22Rv1 (cell line): ENCODE results near the gene NHLRC2.

Experiments
- CTCF ChIP-seq: fragments of 450-650 bp; IDR thresholded peaks from 2 replicates; pipeline ENCODE4 v1.5.1; 2017; ENCODE audit warnings: mild to moderate bottlenecking
- ZFX ChIP-seq: fragments of 450-650 bp; IDR thresholded peaks from 2 replicates; pipeline ENCODE4 v1.6.1; 2017; ENCODE audit warnings: antibody characterized with exemption, borderline replicate concordance

- TF ChIP-seq CTCF (no peak), ZFX (no peak)
Measured at GRCh38 chr10:113941140-113941539, 86.7 kb downstream of the NHLRC2 start.
